ENCODE results near the gene HIP1.
A peak's percentile ranks its signal among the peaks of the same experiment; 100 is the strongest.

Gene HIP1

GRCh38 chr7:75669579-75669978 is 69.2 kb downstream of the HIP1 start:
- no peak for DNase-seq

DNA sequence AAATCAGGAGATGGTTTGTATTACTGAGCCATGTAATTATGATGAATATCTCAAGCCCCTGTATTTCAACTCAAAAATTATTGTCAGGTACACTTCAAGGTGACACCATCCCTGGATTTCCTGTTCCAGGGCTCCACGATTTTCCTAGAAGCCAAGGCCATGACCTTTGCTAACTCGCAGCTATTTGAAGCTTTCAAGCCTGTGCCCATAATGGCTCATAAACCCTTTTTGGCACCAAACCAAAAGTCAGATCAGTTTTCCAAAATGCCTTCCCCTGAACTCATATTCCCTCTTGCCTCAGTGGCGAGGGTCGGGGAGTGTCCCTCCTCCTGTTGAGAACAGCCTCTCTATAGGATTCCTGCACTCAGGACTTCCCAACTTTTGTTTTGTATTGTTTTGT is 70.8 kb downstream of the HIP1 start:
- no peak for DNase-seq

GRCh38 chr7:75663302-75663907 is 75.3 kb downstream of the HIP1 start:
- DNase-seq = no peak

- DNase-seq = no peak
Observed at GRCh38 chr7:75662579-75663301, 76.0 kb downstream of the HIP1 start.

GRCh38 chr7:75660566-75661215 is 78.0 kb downstream of the HIP1 start:
- no peak for DNase-seq

GRCh38 chr7:75658802-75659201 is 79.9 kb downstream of the HIP1 start:
- no peak for DNase-seq

DNA sequence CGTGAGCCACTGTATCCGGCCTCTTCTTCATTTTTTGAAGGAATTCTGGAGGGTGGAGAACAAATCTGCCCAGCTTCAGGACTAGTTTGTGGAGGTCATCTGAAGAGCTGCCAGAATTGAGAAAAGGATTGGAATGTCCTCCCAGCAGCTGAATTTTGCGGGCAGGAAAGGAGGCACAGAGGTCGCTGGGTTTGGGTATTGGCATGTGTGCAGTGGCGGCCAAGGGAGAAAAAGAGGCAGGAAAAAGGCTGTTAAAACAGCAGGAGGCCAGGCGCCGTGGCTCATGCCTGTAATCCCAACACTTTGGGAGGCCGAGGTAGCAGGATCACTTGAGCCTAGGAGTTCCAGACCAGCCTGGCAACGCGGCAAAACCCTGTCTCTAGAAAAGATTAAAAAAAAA is 80.4 kb downstream of the HIP1 start:
- no peak for DNase-seq

- no peak for DNase-seq
Observed at GRCh38 chr7:75657866-75658265, 80.9 kb downstream of the HIP1 start.

GRCh38 chr7:75656740-75657139 is 82.0 kb downstream of the HIP1 start:
- DNase-seq = no peak

DNA sequence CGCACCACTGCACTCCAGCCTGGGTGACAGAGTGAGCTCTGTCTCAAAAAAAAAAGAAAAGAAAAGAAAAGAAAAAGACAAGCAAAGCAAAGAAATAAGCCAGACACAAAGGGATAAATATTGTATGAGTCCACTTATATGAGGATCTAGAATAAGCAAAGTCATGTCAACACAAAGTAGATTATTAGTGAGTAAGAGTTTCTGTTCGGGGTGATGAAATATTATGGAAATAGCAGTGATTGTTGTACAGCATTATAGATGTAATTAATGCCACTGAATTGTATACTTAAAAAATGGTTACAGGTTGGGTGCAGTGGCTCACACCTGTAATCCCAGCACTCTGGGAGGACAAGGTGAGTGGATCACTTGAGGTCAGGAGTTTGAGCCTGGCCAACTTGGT is 83.2 kb downstream of the HIP1 start:
- DNase-seq = no peak

- DNase-seq = no peak
Observed at GRCh38 chr7:75654855-75655254, 83.9 kb downstream of the HIP1 start.

- no peak for DNase-seq
Observed at GRCh38 chr7:75653651-75654050, 85.1 kb downstream of the HIP1 start.

- DNase-seq = peak in 1 of 4 experiments; percentile 14
Observed at GRCh38 chr7:75652788-75653187, 86.0 kb downstream of the HIP1 start.

DNA sequence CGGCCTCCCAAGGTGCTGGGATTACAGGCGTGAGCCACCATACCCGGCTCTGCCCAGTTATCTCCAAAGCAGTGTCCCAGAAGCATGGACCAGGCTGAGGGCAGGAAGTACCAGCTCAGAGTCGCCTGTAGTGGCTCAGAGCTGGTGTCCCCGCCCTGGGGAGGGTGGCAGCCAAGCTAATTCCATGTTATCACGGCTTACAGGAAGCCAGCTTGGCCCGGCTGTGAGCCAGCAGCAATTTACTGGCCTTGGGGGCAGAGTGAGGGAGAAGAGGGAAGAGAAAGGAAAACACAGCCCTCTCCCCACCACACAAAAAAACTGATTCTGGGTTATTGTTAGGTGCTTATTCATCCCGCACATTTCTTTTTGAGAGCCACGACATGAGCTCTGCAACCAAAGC is 88.1 kb downstream of the HIP1 start:
- peak in 3 of 4 experiments; percentile 14 to 38 (median 34) for DNase-seq

DNA sequence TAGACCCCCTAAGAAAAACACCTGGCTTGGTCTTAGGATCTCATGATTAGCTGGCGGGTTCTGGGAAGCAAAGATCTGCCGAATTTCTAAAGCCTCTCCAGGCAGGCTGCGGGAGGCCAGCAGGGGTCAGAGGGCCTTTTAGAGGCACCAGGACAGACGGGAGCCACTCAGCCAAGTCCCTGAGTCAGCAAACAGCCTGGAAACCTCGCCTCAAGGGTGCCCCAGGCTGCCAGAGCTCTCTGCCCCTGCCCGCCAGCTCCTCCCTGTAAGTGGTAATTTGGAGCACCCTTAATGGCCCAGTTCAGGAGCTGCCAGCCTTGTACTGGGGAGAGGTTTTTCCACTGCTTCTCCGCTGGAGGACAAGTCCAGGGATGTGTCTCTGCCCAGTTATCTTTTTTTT is 88.7 kb downstream of the HIP1 start:
- DNase-seq = peak in 1 of 4 experiments; percentile 18

DNA sequence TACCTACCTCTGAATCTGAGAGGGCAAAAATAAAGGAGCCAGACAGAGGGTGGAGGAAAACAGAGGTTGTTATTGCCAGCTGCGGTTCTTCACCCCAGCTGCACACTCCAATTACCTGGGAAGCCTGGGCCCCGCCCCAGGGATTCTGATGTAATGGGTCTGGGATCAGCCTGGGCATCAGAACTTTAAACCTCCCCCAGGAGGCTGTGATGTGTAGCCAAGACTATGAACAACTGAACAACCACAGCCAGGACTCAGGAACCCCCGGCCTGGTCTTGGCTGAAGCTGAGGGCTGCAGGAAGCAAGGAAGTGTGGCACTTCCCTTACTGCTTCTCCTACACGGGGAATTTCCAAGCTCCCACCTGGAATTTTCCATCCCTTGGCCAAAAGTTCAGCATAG is 89.3 kb downstream of the HIP1 start:
- no peak for DNase-seq

DNA sequence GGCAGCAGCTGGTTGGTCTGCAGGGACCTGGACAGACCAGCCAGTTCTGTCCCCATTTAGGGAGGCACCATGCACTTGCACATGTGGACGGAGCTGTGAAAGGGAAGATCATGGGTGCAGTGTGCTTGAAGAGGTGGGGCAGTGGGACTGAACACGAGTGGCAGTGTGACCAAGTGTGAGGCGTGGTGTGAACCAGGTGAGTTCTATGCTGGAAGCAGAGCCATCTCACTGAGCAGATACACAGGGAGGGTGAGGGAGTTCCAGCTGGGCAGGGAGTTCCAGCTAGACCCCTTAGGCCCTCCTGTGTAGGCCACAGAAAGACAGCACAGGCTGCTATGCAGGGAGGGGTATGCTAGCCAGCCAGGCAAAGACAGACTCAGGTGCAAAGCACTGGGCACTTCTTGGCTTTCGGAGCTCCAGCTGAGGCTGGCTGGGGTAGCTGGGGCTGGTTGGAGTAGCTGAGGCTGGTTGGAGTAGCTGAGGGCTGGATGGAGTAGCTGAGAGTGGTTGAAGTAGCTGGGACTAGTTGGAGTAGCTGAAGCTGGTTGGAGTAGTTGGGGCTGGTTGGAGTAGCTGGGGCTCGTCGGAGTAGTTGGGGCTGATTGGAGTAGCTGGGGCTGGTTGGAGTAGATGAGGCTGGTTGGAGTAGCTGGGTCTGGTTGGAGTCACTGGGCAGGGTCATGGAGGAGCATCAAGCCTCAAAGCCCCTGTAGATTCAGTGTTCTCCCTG is 90.9 kb downstream of the HIP1 start:
- DNase-seq = no peak

GRCh38 chr7:75646571-75647102 is 92.1 kb downstream of the HIP1 start:
- DNase-seq = no peak

DNA sequence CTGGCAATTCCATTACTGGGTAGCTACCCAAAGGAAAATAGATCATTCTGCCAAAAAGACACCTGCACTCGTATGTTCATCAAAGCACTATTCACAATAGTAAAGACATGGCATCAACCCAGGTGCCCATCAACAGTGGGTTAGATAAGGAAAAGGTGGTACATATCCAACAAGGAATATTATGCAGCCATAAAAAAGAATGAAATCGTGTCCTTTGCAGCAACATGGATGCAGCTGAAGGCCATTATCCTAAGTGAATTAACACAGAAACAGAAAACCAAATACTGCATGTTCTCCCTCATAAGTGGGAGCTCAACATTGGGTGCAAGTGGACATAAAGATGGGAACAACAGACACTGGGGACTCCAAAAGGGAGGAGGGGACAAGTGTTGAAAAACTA is 93.2 kb downstream of the HIP1 start:
- DNase-seq = no peak

- DNase-seq = no peak
Observed at GRCh38 chr7:75644589-75644988, 94.2 kb downstream of the HIP1 start.

DNA sequence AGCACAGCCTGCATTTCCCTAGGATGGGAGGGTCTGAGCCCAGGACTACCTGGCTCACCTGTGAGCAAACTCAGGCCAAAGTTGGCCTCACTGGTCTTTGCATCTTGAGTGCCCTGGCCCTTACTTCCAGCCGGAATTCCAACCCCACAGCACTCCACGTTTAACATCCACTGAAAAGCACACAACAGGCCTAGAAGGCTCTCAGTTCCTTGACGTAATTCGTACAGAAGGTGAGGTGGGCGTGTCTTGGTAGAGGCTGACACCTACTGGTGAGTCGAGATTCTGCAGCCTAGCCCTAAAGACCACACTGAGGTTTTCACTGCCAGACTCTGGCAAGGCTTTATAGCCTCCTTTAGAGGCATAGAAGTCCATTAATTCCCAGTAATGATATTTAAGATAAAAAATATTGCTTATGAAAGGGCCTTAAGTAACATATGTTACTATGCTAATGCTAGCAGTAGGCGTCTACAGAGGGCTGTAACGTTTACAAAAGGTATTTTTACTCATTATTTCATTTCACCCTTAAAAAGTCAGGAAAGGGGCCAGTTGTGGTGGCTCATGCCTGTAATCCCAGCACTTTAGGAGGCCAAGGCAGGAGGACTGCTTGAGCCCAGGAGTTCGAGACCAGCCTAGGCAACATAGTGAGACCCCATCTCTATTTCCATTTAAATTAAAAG is 95.8 kb downstream of the HIP1 start:
- DNase-seq = peak; percentile 88 to 94 (median 90)

DNA sequence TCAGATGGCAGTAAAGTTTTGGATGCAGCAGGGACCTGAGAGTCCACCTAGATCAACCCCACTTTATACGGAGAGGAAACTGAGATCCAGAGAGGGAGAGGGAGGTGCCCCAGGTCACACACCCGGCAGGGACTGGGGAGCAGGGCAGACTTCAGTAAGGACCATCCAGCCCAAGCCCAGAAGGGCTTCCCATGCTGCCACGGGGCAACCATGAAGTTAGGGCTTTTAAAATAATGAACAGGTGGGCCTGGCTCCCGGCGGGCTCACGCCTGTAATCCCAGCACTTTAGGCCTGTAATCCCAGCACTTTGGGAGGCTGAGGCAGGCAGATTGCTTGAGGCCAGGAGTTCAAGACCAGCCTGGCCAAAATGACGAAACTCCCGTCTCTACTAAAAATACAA is 98.5 kb downstream of the HIP1 start:
- no peak for DNase-seq

- peak in 1 of 4 experiments; percentile 17 for DNase-seq
Observed at GRCh38 chr7:75639886-75640190, 98.9 kb downstream of the HIP1 start.

All from suppressor macrophage (primary cell).